Suprapubic skin (tissue), 4 donors: ENCODE data around the gene PRR18. TPM values are rescaled to one million over a fixed set of nuclear protein-coding genes. Genes with fewer than 3 reads are reported as not detected.

Experiments used
- DNase-seq, 2 donors: peaks; one replicate each; pipeline ENCODE4 v3.0.0-alpha.2; 2019; ENCODE audit warnings: low spot score in 2 of 2
- H3K27ac ChIP-seq: fragments of 200-600 bp; sonication (generic); one replicate; pipeline ENCODE4 v1.5.1; 2019
- H3K27me3 ChIP-seq: fragments of 200-600 bp; sonication (generic); one replicate; pipeline ENCODE4 v1.5.1; 2019
- H3K36me3 ChIP-seq: fragments of 200-600 bp; sonication (generic); one replicate; pipeline ENCODE4 v1.5.1; 2019
- H3K4me1 ChIP-seq: fragments of 200-600 bp; sonication (generic); one replicate; pipeline ENCODE4 v1.5.1; 2019
- H3K4me3 ChIP-seq: fragments of 200-600 bp; sonication (generic); one replicate; pipeline ENCODE4 v1.5.1; 2019; ENCODE audit warnings: mild to moderate bottlenecking
- H3K9me3 ChIP-seq: fragments of 200-600 bp; sonication (generic); one replicate; pipeline ENCODE4 v1.5.1; 2019
- CTCF ChIP-seq, 2 donors: fragments of 200-600 bp in 1 of 2; fragments of 450-650 bp in 1 of 2; sonication (generic) in 1 of 2; IDR thresholded peaks; one replicate each; pipeline ENCODE4 v1.5.1; 2016 to 2019; ENCODE audit warnings: antibody characterized with exemption in 2 of 2, mild to moderate bottlenecking in 1 of 2, moderate library complexity in 1 of 2
- EP300 ChIP-seq: sonication (generic); formaldehyde crosslinking; IDR thresholded peaks from one replicate; pipeline ENCODE4 v1.6.1; 2017; ENCODE audit warnings: antibody characterized with exemption
- POLR2A ChIP-seq, 2 donors: fragments of 450-650 bp; IDR thresholded peaks; one replicate each; pipeline ENCODE4 v1.6.1; 2017; ENCODE audit warnings: antibody characterized with exemption in 2 of 2, mild to moderate bottlenecking in 2 of 2, moderate library complexity in 2 of 2
- POLR2AphosphoS5 ChIP-seq, 3 donors: sonication (generic); formaldehyde crosslinking; IDR thresholded peaks; one replicate each; pipeline ENCODE4 v1.6.1; 2017; ENCODE audit warnings: antibody characterized with exemption in 3 of 3
- WGBS: methylation state at CpG from one replicate; pipeline ENCODE4 v1.1.5; 2018; 5-methylcytosine and 5-hydroxymethylcytosine counted together
- total RNA-seq, 4 donors: library from RNA; depleted of rRNA; stranded (reverse); fragments of >200 nt; gene quantifications; one replicate each; pipeline ENCODE4 v1.1.0, GENCODE V29; 2016

PRR18 gene
- total RNA-seq, 4 donors from 2014 or later, result not detected

- H3K4me1 ChIP-seq, result no peaks in the 10 kb centered on the region
- H3K36me3 ChIP-seq, result peaks cover 63% of the 10 kb centered on the region
Measured at GRCh38 chr6:166323395-166323794, 15.2 kb upstream of the PRR18 start.

GRCh38 chr6:166318649-166319600 lies 10.7 kb upstream of the PRR18 start:
- Histone ChIP-seq H3K4me1 (no peaks in the 10 kb centered on the region), H3K36me3 (peaks cover 35% of the 10 kb centered on the region), H3K4me3 (no peak overlapping the region), H3K9me3 (no peaks in the 10 kb centered on the region), H3K27me3 (no peaks in the 10 kb centered on the region), H3K27ac (no peak overlapping the region)
- DNase-seq, result no peak
- 86% methylated on average over 18 of the region's 18 CpGs for WGBS
- TF ChIP-seq POLR2AphosphoS5 (IDR thresholded peaks at IDR 0.05), result no peak
- no peak for TF ChIP-seq CTCF (IDR thresholded peaks at IDR 0.05)
- no peak for TF ChIP-seq EP300
- no peak for TF ChIP-seq POLR2A (IDR thresholded peaks at IDR 0.05)

More at GRCh38 chr6:166323395-166323794, 15.2 kb upstream of the PRR18 start:
- no peak overlapping the region for H3K27ac ChIP-seq
- TF ChIP-seq EP300, result no peak
- TF ChIP-seq POLR2A (IDR thresholded peaks at IDR 0.05), result no peak
- no peak for TF ChIP-seq CTCF (IDR thresholded peaks at IDR 0.05)
- TF ChIP-seq POLR2AphosphoS5 (IDR thresholded peaks at IDR 0.05), result no peak
- H3K27me3 ChIP-seq, result no peaks in the 10 kb centered on the region
- WGBS, result 83% methylated on average over 5 of the region's 5 CpGs
- no peak overlapping the region for H3K4me3 ChIP-seq
- no peak for DNase-seq
- H3K9me3 ChIP-seq, result no peaks in the 10 kb centered on the region

GRCh38 chr6:166318227-166318626 lies 10.0 kb upstream of the PRR18 start:
- Histone ChIP-seq H3K4me3 (no peak overlapping the region), H3K27me3 (no peaks in the 10 kb centered on the region), H3K4me1 (no peaks in the 10 kb centered on the region), H3K9me3 (no peaks in the 10 kb centered on the region), H3K36me3 (peaks cover 28% of the 10 kb centered on the region), H3K27ac (no peak overlapping the region)
- no peak for TF ChIP-seq EP300
- no peak for TF ChIP-seq CTCF (IDR thresholded peaks at IDR 0.05)
- TF ChIP-seq POLR2AphosphoS5 (IDR thresholded peaks at IDR 0.05), result no peak
- TF ChIP-seq POLR2A (IDR thresholded peaks at IDR 0.05), result no peak
- 80% methylated on average over 14 of the region's 14 CpGs for WGBS
- DNase-seq, result no peak

- no peak for TF ChIP-seq CTCF (IDR thresholded peaks at IDR 0.05)
- TF ChIP-seq POLR2AphosphoS5 (IDR thresholded peaks at IDR 0.05), result no peak
- TF ChIP-seq EP300, result no peak
- TF ChIP-seq POLR2A (IDR thresholded peaks at IDR 0.05), result no peak
- no peaks in the 10 kb centered on the region for H3K4me1 ChIP-seq
- no peak for DNase-seq
- WGBS, result 86% methylated on average over 18 of the region's 19 CpGs
- H3K27ac ChIP-seq, result no peak overlapping the region
- no peak overlapping the region for H3K4me3 ChIP-seq
- H3K36me3 ChIP-seq, result peaks cover 22% of the 10 kb centered on the region
- H3K9me3 ChIP-seq, result no peaks in the 10 kb centered on the region
- H3K27me3 ChIP-seq, result no peaks in the 10 kb centered on the region
Measured at GRCh38 chr6:166317261-166318212, 9.3 kb upstream of the PRR18 start.
